Mesenchymal stem cell (in vitro differentiated cells and primary cell): ENCODE measurements around the gene NME3.

Experiments used
- DNase-seq: peaks from one replicate; pipeline ENCODE4 v3.0.0-alpha.2; 2013
- H2AFZ ChIP-seq: one replicate; pipeline ENCODE4 v1.6.1; 2013; ENCODE audit warnings: low read depth, mild to moderate bottlenecking, control low read depth, inconsistent platforms, low read length, moderate library complexity
- H2AK5ac ChIP-seq: 2 replicates; pipeline ENCODE4 v1.6.1; 2013; ENCODE audit warnings: low read length, moderate library complexity, mild to moderate bottlenecking, inconsistent platforms; ENCODE audit not compliant: severe bottlenecking
- H2BK120ac ChIP-seq: one replicate; pipeline ENCODE4 v1.6.1; 2013; ENCODE audit warnings: low read depth, mild to moderate bottlenecking, inconsistent platforms, low read length, moderate library complexity
- H2BK12ac ChIP-seq, 2 experiments: one replicate each; pipeline ENCODE4 v1.6.1; 2013; ENCODE audit warnings: inconsistent platforms in 2 of 2, low read length in 2 of 2, mild to moderate bottlenecking in 2 of 2, moderate library complexity in 2 of 2, control low read depth in 1 of 2
- H2BK15ac ChIP-seq: one replicate; pipeline ENCODE4 v1.6.1; 2013; ENCODE audit warnings: mild to moderate bottlenecking, low read depth, inconsistent platforms; ENCODE audit not compliant: poor library complexity, severe bottlenecking
- H2BK5ac ChIP-seq: 2 replicates; pipeline ENCODE4 v1.6.1; 2013; ENCODE audit warnings: low read depth, mild to moderate bottlenecking, low read length, control low read depth, inconsistent platforms; ENCODE audit not compliant: poor library complexity, severe bottlenecking
- H3K14ac ChIP-seq, 2 experiments: one replicate each; pipeline ENCODE4 v1.6.1; 2013; ENCODE audit warnings: inconsistent platforms in 2 of 2, low read length in 2 of 2, control low read depth in 1 of 2, mild to moderate bottlenecking in 1 of 2, moderate library complexity in 1 of 2
- H3K18ac ChIP-seq, 2 experiments: one replicate each; pipeline ENCODE4 v1.6.1; 2013; ENCODE audit warnings: inconsistent platforms in 2 of 2, low read length in 2 of 2, control low read depth in 1 of 2, low read depth in 1 of 2, mild to moderate bottlenecking in 1 of 2
- H3K23ac ChIP-seq, 2 experiments: one replicate each; pipeline ENCODE4 v1.6.1; 2013; ENCODE audit warnings: inconsistent platforms in 2 of 2, low read length in 2 of 2, mild to moderate bottlenecking in 2 of 2, moderate library complexity in 2 of 2, control low read depth in 1 of 2
- H3K27ac ChIP-seq: 2 replicates; pipeline ENCODE4 v1.5.1; 2013; ENCODE audit warnings: mild to moderate bottlenecking, moderate library complexity, low read length, control low read depth, inconsistent platforms; ENCODE audit not compliant: poor library complexity, severe bottlenecking
- H3K27me3 ChIP-seq, 2 experiments: 2 replicates each; pipeline versions ENCODE4 v1.6.1 to v1.7.0; 2013; ENCODE audit warnings: low read length in 2 of 2, mild to moderate bottlenecking in 2 of 2, moderate library complexity in 2 of 2, control low read depth in 1 of 2, inconsistent platforms in 1 of 2; ENCODE audit not compliant: control insufficient read depth in 1 of 2, insufficient read depth in 1 of 2
- H3K36me3 ChIP-seq, 2 experiments: 2 replicates each; pipeline versions ENCODE4 v1.6.1 to v1.7.0; 2013; ENCODE audit warnings: low read length in 2 of 2, control low read depth in 1 of 2, inconsistent platforms in 1 of 2, low read depth in 1 of 2, mild to moderate bottlenecking in 1 of 2; ENCODE audit not compliant: insufficient read depth in 2 of 2, control insufficient read depth in 1 of 2
- H3K4ac ChIP-seq, 2 experiments: one replicate each; pipeline ENCODE4 v1.6.1; 2013; ENCODE audit warnings: inconsistent platforms in 2 of 2, low read length in 2 of 2, mild to moderate bottlenecking in 2 of 2, moderate library complexity in 2 of 2, control low read depth in 1 of 2, low read depth in 1 of 2
- H3K4me1 ChIP-seq: 2 replicates; pipeline ENCODE4 v1.6.1; 2013; ENCODE audit warnings: low read depth, low read length, control low read depth; ENCODE audit not compliant: control insufficient read depth, insufficient read depth
- H3K4me2 ChIP-seq: 2 replicates; pipeline ENCODE4 v1.6.1; 2013; ENCODE audit warnings: low read length, mild to moderate bottlenecking, inconsistent platforms; ENCODE audit not compliant: poor library complexity, severe bottlenecking
- H3K4me3 ChIP-seq, 2 experiments: 2 replicates each; pipeline versions ENCODE4 v1.5.1 to v1.7.0; 2013; ENCODE audit warnings: low read length in 2 of 2, mild to moderate bottlenecking in 2 of 2, control low read depth in 1 of 2, low read depth in 1 of 2; ENCODE audit not compliant: insufficient read depth in 1 of 2
- H3K79me1 ChIP-seq: replicated peaks from 2 replicates; pipeline ENCODE4 v1.6.1; 2013; ENCODE audit warnings: mild to moderate bottlenecking, control low read depth, low read length, inconsistent platforms; ENCODE audit not compliant: poor library complexity, severe bottlenecking
- H3K9ac ChIP-seq: 2 replicates; pipeline ENCODE4 v1.7.0; 2013; ENCODE audit warnings: mild to moderate bottlenecking, low read length, moderate library complexity
- H3K9me3 ChIP-seq: 2 replicates; pipeline ENCODE4 v1.7.0; 2013; ENCODE audit warnings: mild to moderate bottlenecking, low read length; ENCODE audit not compliant: control insufficient read depth
- H4K8ac ChIP-seq: one replicate; pipeline ENCODE4 v1.6.1; 2013; ENCODE audit warnings: inconsistent platforms, mild to moderate bottlenecking, low read length, moderate library complexity
- H4K91ac ChIP-seq: one replicate; pipeline ENCODE4 v1.6.1; 2013; ENCODE audit warnings: mild to moderate bottlenecking, low read length, inconsistent platforms
- WGBS: methylation state at CpG from one replicate; pipeline ENCODE4 v1.1.7; 2013; ENCODE audit warnings: mixed read lengths; 5-methylcytosine and 5-hydroxymethylcytosine counted together

Gene NME3

DNA sequence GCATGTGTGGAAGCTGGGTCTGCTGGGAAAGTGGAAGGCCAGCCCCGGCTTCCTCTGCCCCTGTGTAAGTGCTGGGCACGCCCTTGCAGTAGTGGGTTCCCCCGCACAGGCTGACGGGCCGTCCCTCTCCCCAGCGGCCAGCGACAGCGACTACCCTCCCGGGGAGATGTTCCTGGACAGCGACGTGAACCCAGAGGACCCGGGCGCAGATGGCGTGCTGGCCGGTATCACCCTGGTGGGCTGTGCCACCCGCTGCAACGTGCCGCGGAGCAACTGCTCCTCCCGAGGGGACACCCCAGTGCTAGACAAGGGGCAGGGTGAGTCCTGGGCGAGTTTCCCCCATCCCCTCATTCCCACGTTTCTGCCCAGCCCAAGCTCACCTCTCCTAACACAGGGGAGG is 5.5 kb downstream of the NME3 start:
- no peak overlapping the region for H3K18ac ChIP-seq
- H2BK12ac ChIP-seq = no peak overlapping the region
- no peak overlapping the region for H2AK5ac ChIP-seq
- H2AFZ ChIP-seq = no peak overlapping the region
- no peak overlapping the region for H2BK120ac ChIP-seq
- H3K4me1 ChIP-seq = peaks cover 29% of the 10 kb centered on the region
- 93% methylated on average over 21 of the region's 22 CpGs for WGBS
- H3K9ac ChIP-seq = no peak overlapping the region
- no peak overlapping the region for H3K14ac ChIP-seq
- H3K27ac ChIP-seq = no peak overlapping the region
- no peak overlapping the region for H2BK5ac ChIP-seq
- H4K8ac ChIP-seq = no peak overlapping the region
- H3K79me1 ChIP-seq = peaks cover 15% of the 10 kb centered on the region
- H3K23ac ChIP-seq = no peak overlapping the region
- peaks cover 68 to 100% of the 10 kb centered on the region in 2 experiments for H3K36me3 ChIP-seq
- H3K9me3 ChIP-seq = no peaks in the 10 kb centered on the region
- H3K4ac ChIP-seq = no peak overlapping the region
- no peak overlapping the region for H3K4me2 ChIP-seq
- DNase-seq = no peak
- no peaks in the 10 kb centered on the region for H3K27me3 ChIP-seq
- H2BK15ac ChIP-seq = no peak overlapping the region
- no peak overlapping the region for H3K4me3 ChIP-seq
- no peak overlapping the region for H4K91ac ChIP-seq

DNA sequence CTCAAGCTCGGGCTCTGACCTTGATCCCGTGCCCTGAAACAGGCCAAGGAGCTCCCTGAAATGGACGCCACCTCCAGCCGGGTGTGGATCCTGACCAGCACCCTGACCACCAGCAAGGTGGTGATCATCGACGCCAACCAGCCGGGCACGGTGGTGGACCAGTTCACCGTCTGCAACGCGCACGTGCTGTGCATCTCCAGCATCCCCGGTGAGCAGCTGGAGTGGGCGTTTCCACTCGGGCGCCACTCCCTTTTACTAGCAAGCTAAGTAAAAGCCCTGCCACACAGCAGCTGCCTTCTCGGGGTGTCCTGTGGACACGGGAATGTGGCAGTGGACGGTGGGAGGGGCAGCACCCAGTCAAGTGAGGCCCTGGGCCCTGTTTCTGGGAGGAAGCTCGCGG is 6.4 kb downstream of the NME3 start:
- no peak overlapping the region for H3K4me3 ChIP-seq
- H3K79me1 ChIP-seq = peaks cover 11% of the 10 kb centered on the region
- H2BK5ac ChIP-seq = no peak overlapping the region
- H3K18ac ChIP-seq = no peak overlapping the region
- no peak overlapping the region for H2AK5ac ChIP-seq
- peaks cover 21% of the 10 kb centered on the region for H3K4me1 ChIP-seq
- H3K14ac ChIP-seq = no peak overlapping the region
- no peak overlapping the region for H3K4ac ChIP-seq
- H2BK12ac ChIP-seq = no peak overlapping the region
- no peak overlapping the region for H2BK15ac ChIP-seq
- H3K9me3 ChIP-seq = no peaks in the 10 kb centered on the region
- H3K4me2 ChIP-seq = no peak overlapping the region
- no peak overlapping the region for H4K8ac ChIP-seq
- no peak overlapping the region for H2AFZ ChIP-seq
- H2BK120ac ChIP-seq = no peak overlapping the region
- H3K27ac ChIP-seq = no peak overlapping the region
- H3K9ac ChIP-seq = no peak overlapping the region
- H4K91ac ChIP-seq = no peak overlapping the region
- 97% methylated on average over 21 of the region's 21 CpGs for WGBS
- H3K23ac ChIP-seq = no peak overlapping the region
- no peaks in the 10 kb centered on the region for H3K27me3 ChIP-seq
- DNase-seq = no peak
- H3K36me3 ChIP-seq = peaks cover 77 to 100% of the 10 kb centered on the region in 2 experiments

DNA sequence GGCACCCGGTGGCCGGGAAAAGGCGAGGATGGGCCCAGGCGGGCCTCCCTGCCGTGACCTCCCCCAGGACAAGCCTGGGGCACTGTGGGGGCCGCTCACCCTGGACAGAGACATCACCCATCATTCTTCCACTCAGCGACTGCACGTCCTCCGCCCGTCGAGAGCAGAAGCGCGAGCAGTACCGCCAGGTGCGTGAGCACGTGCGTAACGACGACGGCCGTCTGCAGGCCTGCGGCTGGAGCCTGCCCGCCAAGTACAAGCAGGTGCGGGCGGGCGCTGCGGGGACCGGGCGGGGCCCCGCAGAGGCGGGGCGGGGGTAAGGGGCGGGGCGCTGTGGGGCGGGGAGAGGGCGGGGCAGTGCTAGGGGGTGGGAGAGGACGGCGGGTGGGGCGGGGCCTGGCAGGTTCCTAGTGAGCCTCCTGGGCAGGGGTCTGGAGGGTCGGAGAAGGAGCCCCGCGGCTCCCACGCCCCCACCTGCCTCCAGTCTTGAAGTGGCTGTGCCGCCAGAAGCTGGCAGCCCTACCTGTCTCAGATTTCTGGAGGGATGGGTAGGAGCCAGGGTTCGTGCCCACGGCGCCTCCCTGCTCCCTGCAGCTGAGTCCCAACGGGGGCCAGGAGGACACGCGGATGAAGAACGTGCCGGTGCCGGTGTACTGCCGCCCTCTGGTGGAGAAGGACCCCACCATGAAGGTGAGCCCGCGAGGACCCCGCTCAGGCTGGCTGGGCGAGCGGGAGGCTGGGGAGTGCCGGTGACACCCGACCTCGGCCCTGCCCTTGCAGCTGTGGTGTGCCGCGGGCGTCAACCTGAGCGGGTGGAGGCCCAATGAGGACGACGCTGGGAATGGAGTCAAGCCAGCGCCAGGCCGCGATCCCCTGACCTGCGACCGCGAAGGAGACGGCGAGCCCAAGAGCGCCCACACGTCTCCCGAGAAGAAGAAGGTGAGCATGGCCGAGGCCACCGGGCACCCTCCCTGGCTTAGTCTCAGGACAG is 7.5 kb downstream of the NME3 start:
- Histone ChIP-seq H3K9ac (no peak overlapping the region), H2AFZ (no peak overlapping the region), H2BK5ac (no peak overlapping the region), H4K91ac (no peak overlapping the region), H3K36me3 (peaks cover 83 to 100% of the 10 kb centered on the region in 2 experiments), H3K9me3 (no peaks in the 10 kb centered on the region), H2BK15ac (no peak overlapping the region), H3K14ac (no peak overlapping the region), H3K4me2 (no peak overlapping the region), H3K4ac (no peak overlapping the region), H3K18ac (no peak overlapping the region), H3K4me1 (peaks cover 16% of the 10 kb centered on the region), H3K27me3 (no peaks in the 10 kb centered on the region), H4K8ac (no peak overlapping the region), H2AK5ac (no peak overlapping the region), H2BK120ac (no peak overlapping the region), H3K79me1 (peaks cover 14% of the 10 kb centered on the region), H3K27ac (no peak overlapping the region), H3K23ac (no peak overlapping the region), H3K4me3 (no peak overlapping the region), H2BK12ac (no peak overlapping the region)
- peak; percentile 33 for DNase-seq
- WGBS = 71% methylated on average over 72 of the region's 81 CpGs

DNA sequence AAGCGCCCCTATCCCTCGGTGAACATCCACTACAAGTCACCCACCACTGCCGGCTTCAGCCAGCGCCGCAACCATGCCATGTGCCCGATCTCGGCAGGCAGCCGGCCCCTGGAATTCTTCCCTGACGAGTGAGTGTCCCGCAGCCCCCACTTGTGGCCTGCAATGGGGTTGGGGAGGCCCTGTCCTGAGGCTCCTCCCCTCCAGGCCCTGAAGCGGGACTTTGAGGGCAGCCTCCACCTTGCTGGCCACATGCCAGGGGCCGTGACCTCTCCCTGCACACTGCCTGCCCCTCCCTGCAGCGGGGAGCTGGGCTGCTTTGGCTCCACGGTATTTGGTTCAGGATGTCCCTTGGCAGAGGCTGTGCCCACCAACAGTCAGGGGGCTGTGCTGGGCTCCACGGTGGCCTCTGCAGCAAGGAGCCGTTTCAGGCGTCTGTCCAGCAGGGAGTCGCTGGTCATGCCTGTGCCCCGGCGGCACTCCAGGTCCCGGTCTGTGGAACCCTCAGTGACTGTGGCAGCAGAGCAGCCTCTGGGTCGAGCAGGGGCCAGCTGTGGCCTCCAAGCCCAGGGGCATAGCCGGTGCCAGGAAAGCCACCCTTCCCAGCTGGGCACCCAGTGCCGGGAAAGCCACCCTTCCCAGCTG is 8.3 kb downstream of the NME3 start:
- WGBS = 91% methylated on average over 24 of the region's 24 CpGs
- Histone ChIP-seq H4K8ac (peak overlapping the region; percentile 19), H3K4ac (no peak overlapping the region), H3K79me1 (peaks cover 20% of the 10 kb centered on the region), H3K23ac (no peak overlapping the region), H2BK120ac (no peak overlapping the region), H2AK5ac (no peak overlapping the region), H4K91ac (no peak overlapping the region), H3K9ac (no peak overlapping the region), H3K4me2 (no peak overlapping the region), H3K9me3 (no peaks in the 10 kb centered on the region), H3K4me3 (no peak overlapping the region), H3K36me3 (peaks cover 83 to 100% of the 10 kb centered on the region in 2 experiments), H3K4me1 (peaks cover 16% of the 10 kb centered on the region), H3K14ac (no peak overlapping the region), H2BK12ac (no peak overlapping the region), H3K27me3 (no peaks in the 10 kb centered on the region), H2AFZ (no peak overlapping the region), H3K18ac (no peak overlapping the region), H2BK15ac (no peak overlapping the region), H3K27ac (no peak overlapping the region), H2BK5ac (no peak overlapping the region)
- DNase-seq = no peak
